Loucy (cell line): ENCODE measurements around the gene DLG2.

Source experiments
- H2AFZ ChIP-seq: fragments of 200-600 bp; sonication (generic); 2 replicates; pipeline ENCODE4 v1.6.0; 2016; ENCODE audit warnings: antibody characterized with exemption, mild to moderate bottlenecking, low read length, moderate library complexity
- H3F3A ChIP-seq: fragments of 200-600 bp; 2 replicates; pipeline ENCODE4 v1.6.0; 2016; ENCODE audit warnings: antibody characterized with exemption, low read depth, mild to moderate bottlenecking
- H3K27me3 ChIP-seq: fragments of 200-600 bp; sonication (generic); 2 replicates; pipeline ENCODE4 v1.6.1; 2014; ENCODE audit warnings: low read length, mild to moderate bottlenecking; ENCODE audit not compliant: insufficient read depth, poor library complexity, severe bottlenecking
- H3K36me3 ChIP-seq: fragments of 200-600 bp; sonication (generic); 2 replicates; pipeline ENCODE4 v1.6.1; 2016; ENCODE audit warnings: low read length; ENCODE audit not compliant: insufficient read depth
- H3K4me1 ChIP-seq: fragments of 200-600 bp; sonication (generic); 2 replicates; pipeline ENCODE4 v1.5.1; 2014; ENCODE audit warnings: low read length, mild to moderate bottlenecking; ENCODE audit not compliant: insufficient read depth, poor library complexity, severe bottlenecking
- H3K4me2 ChIP-seq: fragments of 200-600 bp; sonication (generic); 2 replicates; pipeline ENCODE4 v1.6.0; 2014; ENCODE audit warnings: antibody characterized with exemption, low read length, low read depth, mild to moderate bottlenecking; ENCODE audit not compliant: poor library complexity, severe bottlenecking
- H3K4me3 ChIP-seq: fragments of 200-600 bp; sonication (generic); 2 replicates; pipeline ENCODE4 v1.5.1; 2014; ENCODE audit warnings: low read length, mild to moderate bottlenecking, mixed read lengths; ENCODE audit not compliant: poor library complexity, severe bottlenecking
- H3K79me2 ChIP-seq: fragments of 200-600 bp; sonication (generic); 2 replicates; pipeline ENCODE4 v1.6.1; 2014; ENCODE audit warnings: low read length; ENCODE audit not compliant: insufficient read depth
- H3K9ac ChIP-seq: fragments of 200-600 bp; sonication (generic); 2 replicates; pipeline ENCODE4 v1.6.0; 2014; ENCODE audit warnings: mild to moderate bottlenecking, low read depth, low read length, moderate library complexity; ENCODE audit not compliant: poor library complexity, severe bottlenecking
- H3K9me2 ChIP-seq: fragments of 200-600 bp; sonication (generic); replicated peaks from 2 replicates; pipeline ENCODE4 v1.6.1; 2016; ENCODE audit warnings: low read depth, low read length, mixed read lengths
- H3K9me3 ChIP-seq: fragments of 200-600 bp; sonication (generic); 2 replicates; pipeline ENCODE4 v1.6.1; 2014; ENCODE audit warnings: mild to moderate bottlenecking, antibody characterized with exemption, low read length, low read depth; ENCODE audit not compliant: insufficient read depth
- H4K20me1 ChIP-seq: fragments of 200-600 bp; sonication (generic); 2 replicates; pipeline ENCODE4 v1.6.0; 2014; ENCODE audit warnings: antibody characterized with exemption, low read length, mild to moderate bottlenecking; ENCODE audit not compliant: insufficient read depth, poor library complexity, severe bottlenecking
- EZH2phosphoT487 ChIP-seq: fragments of 200-600 bp; IDR thresholded peaks from 2 replicates; pipeline ENCODE4 v1.6.1; 2018; ENCODE audit warnings: antibody characterized with exemption, mild to moderate bottlenecking, moderate library complexity, borderline replicate concordance
- TF ChIP-seq, protein P1 (sequence below): fragments of 200-600 bp; sonication (generic); conservative IDR thresholded peaks from 2 replicates; pipeline ENCODE4 v1.5.1; 2014; ENCODE audit warnings: mild to moderate bottlenecking, antibody characterized with exemption, low read length

The DLG2 gene

DNA sequence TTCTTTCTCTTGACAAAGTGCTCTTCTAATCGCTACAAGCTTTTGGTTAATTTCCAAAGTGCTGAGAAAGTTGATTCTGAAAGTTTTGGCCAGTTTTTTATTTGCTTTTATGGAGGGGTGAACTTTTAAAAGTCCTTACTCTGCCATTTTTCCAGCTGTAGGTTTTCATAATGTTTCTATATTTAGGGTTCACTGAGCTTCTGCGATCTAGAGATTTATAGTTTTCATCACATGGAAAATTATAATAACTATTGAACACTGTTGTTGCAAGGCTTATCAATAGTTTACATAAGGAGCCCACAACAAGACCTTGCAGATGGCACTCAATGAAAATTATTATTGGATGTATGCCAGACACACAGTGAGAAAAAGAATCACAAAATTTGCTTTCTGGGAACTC, 55.1 kb downstream of the DLG2 start:
- Histone ChIP-seq H3K79me2 (no peaks in the 10 kb centered on the region), H2AFZ (no peak overlapping the region), H3K36me3 (no peaks in the 10 kb centered on the region), H3K4me3 (no peak overlapping the region), H3K4me1 (no peaks in the 10 kb centered on the region), H3K27me3 (no peaks in the 10 kb centered on the region), H3K9ac (no peak overlapping the region), H4K20me1 (no peaks in the 10 kb centered on the region), H3K9me3 (no peaks in the 10 kb centered on the region), H3K9me2 (no peaks in the 10 kb centered on the region), H3F3A (no peaks in the 10 kb centered on the region), H3K4me2 (no peak overlapping the region)
- TF ChIP-seq EZH2phosphoT487, result no peak
- TF ChIP-seq, protein P1, sequence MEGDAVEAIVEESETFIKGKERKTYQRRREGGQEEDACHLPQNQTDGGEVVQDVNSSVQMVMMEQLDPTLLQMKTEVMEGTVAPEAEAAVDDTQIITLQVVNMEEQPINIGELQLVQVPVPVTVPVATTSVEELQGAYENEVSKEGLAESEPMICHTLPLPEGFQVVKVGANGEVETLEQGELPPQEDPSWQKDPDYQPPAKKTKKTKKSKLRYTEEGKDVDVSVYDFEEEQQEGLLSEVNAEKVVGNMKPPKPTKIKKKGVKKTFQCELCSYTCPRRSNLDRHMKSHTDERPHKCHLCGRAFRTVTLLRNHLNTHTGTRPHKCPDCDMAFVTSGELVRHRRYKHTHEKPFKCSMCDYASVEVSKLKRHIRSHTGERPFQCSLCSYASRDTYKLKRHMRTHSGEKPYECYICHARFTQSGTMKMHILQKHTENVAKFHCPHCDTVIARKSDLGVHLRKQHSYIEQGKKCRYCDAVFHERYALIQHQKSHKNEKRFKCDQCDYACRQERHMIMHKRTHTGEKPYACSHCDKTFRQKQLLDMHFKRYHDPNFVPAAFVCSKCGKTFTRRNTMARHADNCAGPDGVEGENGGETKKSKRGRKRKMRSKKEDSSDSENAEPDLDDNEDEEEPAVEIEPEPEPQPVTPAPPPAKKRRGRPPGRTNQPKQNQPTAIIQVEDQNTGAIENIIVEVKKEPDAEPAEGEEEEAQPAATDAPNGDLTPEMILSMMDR, result no peak

DNA sequence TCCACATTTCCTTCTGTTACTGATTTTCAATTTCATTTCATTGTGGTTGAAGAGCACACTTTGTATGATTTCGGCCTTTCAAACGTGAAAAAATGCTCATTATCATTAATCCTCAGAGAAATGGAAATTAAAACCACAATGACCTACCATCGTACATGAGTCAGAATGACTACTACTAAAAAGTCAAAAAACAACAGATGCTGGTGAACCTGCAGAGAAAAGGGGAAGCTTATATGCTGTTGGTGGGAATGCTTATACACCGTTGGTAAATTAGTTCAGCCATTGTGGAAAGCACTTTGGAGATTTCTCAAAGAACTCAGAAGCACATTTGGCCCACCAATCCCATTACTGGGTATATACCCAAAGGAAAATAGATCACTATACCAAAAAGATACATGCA, 57.6 kb downstream of the DLG2 start:
- H3K36me3 ChIP-seq, result no peaks in the 10 kb centered on the region
- no peaks in the 10 kb centered on the region for H3K4me1 ChIP-seq
- no peak for TF ChIP-seq EZH2phosphoT487
- TF ChIP-seq, protein P1, result no peak
- no peak overlapping the region for H2AFZ ChIP-seq
- no peaks in the 10 kb centered on the region for H3K9me3 ChIP-seq
- H4K20me1 ChIP-seq, result no peaks in the 10 kb centered on the region
- no peak overlapping the region for H3K9ac ChIP-seq
- no peaks in the 10 kb centered on the region for H3K79me2 ChIP-seq
- H3K27me3 ChIP-seq, result no peaks in the 10 kb centered on the region
- H3K4me2 ChIP-seq, result no peak overlapping the region
- H3K9me2 ChIP-seq, result no peaks in the 10 kb centered on the region
- H3K4me3 ChIP-seq, result no peak overlapping the region
- no peaks in the 10 kb centered on the region for H3F3A ChIP-seq

DNA sequence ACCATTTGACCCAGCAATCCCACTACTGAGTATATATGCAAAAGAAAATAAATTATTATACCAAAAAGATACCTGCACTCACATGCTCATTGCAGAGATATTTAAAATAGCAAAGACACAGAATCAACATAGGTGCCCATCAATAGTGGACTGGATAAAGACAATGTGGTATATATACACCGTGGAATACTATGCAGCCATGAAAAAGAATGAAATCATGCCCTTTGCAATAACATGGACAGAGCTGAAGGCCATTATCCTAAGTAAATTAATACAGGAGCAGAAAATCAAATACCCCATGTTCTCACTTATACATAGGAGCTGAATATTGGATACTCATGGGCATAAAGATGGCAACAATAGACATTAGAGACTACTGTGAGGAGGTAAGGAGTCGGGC, 68.7 kb downstream of the DLG2 start:
- H4K20me1 ChIP-seq, result no peaks in the 10 kb centered on the region
- H2AFZ ChIP-seq, result no peak overlapping the region
- H3K4me2 ChIP-seq, result no peak overlapping the region
- H3K9ac ChIP-seq, result no peak overlapping the region
- no peaks in the 10 kb centered on the region for H3K9me3 ChIP-seq
- H3K79me2 ChIP-seq, result no peaks in the 10 kb centered on the region
- no peaks in the 10 kb centered on the region for H3K4me1 ChIP-seq
- no peaks in the 10 kb centered on the region for H3K9me2 ChIP-seq
- H3K36me3 ChIP-seq, result no peaks in the 10 kb centered on the region
- H3K4me3 ChIP-seq, result no peak overlapping the region
- TF ChIP-seq EZH2phosphoT487, result no peak
- TF ChIP-seq, protein P1, result no peak
- no peaks in the 10 kb centered on the region for H3F3A ChIP-seq
- no peaks in the 10 kb centered on the region for H3K27me3 ChIP-seq
